C4-2B (cell line): Measurements from ENCODE around the gene SEC23IP.

ENCODE experiments used
- H3K27ac ChIP-seq: fragments of 450-650 bp; 2 replicates; pipeline ENCODE4 v1.5.1; 2017
- ZFX ChIP-seq: fragments of 450-650 bp; IDR thresholded peaks from 2 replicates; pipeline ENCODE4 v1.6.1; 2017
- TF ChIP-seq, protein P1 (sequence below): fragments of 450-650 bp; conservative IDR thresholded peaks from 2 replicates; pipeline ENCODE4 v1.5.1; 2017; ENCODE audit warnings: mild to moderate bottlenecking

SEC23IP gene

GRCh38 chr10:119908166-119908565 lies 15.6 kb downstream of the SEC23IP start:
- H3K27ac ChIP-seq, result no peak overlapping the region
- TF ChIP-seq, protein P1, sequence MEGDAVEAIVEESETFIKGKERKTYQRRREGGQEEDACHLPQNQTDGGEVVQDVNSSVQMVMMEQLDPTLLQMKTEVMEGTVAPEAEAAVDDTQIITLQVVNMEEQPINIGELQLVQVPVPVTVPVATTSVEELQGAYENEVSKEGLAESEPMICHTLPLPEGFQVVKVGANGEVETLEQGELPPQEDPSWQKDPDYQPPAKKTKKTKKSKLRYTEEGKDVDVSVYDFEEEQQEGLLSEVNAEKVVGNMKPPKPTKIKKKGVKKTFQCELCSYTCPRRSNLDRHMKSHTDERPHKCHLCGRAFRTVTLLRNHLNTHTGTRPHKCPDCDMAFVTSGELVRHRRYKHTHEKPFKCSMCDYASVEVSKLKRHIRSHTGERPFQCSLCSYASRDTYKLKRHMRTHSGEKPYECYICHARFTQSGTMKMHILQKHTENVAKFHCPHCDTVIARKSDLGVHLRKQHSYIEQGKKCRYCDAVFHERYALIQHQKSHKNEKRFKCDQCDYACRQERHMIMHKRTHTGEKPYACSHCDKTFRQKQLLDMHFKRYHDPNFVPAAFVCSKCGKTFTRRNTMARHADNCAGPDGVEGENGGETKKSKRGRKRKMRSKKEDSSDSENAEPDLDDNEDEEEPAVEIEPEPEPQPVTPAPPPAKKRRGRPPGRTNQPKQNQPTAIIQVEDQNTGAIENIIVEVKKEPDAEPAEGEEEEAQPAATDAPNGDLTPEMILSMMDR, result no peak
- no peak for TF ChIP-seq ZFX

GRCh38 chr10:119910689-119911088 lies 18.2 kb downstream of the SEC23IP start:
- TF ChIP-seq, protein P1, result no peak
- TF ChIP-seq ZFX, result no peak

DNA sequence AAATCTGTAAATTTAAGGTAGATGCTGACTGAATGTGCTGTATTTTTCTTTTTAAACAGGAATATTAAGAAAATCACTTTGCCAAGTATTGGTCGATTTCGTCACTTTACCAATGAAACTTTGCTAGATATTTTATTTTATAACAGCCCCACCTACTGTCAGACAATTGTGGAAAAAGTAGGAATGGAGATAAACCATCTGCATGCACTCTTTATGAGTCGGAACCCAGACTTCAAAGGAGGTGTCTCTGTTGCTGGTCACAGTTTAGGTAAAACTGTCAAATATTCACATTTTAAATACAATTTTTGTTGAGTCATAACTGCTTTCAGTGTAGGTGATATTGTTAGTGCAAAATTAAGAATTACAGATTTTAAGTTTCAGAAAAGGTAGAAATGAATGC lies 25.2 kb downstream of the SEC23IP start:
- TF ChIP-seq ZFX, result no peak
- TF ChIP-seq, protein P1, result 0 out of 2 replicates have a peak, but pooled peaks have one; percentile 13

More at GRCh38 chr10:119910689-119911088, 18.2 kb downstream of the SEC23IP start:
- H3K27ac ChIP-seq, result no peak overlapping the region

DNA sequence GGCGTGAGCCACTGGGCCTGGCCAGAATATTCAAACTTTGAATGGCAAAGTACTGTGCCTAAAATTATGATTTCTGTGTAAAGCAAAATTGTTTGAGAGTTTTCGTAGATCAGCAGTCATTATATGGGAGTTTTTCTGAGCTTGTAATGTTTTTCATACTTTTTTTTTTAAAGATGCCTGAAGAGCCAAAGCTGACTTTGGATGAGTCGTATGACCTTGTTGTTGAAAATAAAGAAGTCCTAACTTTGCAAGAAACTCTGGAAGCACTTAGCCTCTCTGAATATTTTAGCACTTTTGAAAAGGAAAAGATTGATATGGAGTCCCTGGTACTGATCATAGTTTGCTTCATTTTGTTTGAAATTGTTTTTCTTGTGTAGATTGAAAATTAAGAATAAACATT lies 26.7 kb downstream of the SEC23IP start:
- H3K27ac ChIP-seq, result no peak overlapping the region
- TF ChIP-seq, protein P1, result no peak
- no peak for TF ChIP-seq ZFX

More for the DNA sequence above, 25.2 kb downstream of the SEC23IP start:
- H3K27ac ChIP-seq, result no peak overlapping the region

DNA sequence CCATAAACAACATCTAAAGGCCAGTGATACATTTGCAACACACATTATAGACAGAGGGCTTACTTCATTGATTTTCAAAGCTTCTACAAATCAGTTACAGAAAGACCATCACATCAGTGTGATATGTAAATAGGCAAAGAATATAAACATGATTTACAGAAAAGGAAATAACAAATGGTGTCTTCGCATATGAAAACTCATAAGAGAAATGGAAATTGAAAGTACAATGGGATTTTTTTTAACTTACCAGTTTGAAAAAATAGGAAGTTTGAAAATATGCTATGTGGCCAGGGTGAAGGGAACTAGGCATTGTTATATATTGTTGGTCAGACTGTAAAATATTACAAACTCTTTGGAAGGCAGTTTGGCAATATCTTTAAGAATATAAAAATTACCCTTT lies 27.3 kb downstream of the SEC23IP start:
- TF ChIP-seq ZFX, result no peak
- TF ChIP-seq, protein P1, result no peak
- no peak overlapping the region for H3K27ac ChIP-seq

GRCh38 chr10:119928411-119928810 lies 35.9 kb downstream of the SEC23IP start:
- no peak overlapping the region for H3K27ac ChIP-seq
- TF ChIP-seq ZFX, result no peak
- TF ChIP-seq, protein P1, result no peak

DNA sequence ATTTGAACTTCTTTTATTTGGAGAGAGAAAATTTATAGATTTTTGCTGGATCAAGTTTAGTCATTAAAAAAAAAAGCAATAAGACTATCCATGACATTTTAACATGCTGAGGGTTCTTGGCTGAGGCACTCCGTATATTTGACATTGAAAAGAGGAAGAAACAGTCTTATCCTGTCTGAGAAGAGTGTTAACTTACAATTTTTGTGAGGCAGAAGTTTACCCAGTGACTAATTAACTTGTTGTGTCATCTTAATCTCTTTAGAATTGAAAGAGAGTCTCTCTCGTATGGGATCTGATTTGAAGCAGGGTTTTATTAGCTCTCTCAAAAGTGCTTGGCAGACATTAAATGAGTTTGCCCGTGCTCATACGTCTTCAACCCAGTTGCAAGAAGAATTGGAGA lies 39.3 kb downstream of the SEC23IP start:
- TF ChIP-seq, protein P1, result no peak
- no peak for TF ChIP-seq ZFX
- H3K27ac ChIP-seq, result no peak overlapping the region
